C4-2B (cell line): ENCODE measurements around the gene ZFYVE28.

Experiments
- H3K27ac ChIP-seq: fragments of 450-650 bp; 2 replicates; pipeline ENCODE4 v1.5.1; 2017
- ZFX ChIP-seq: fragments of 450-650 bp; IDR thresholded peaks from 2 replicates; pipeline ENCODE4 v1.6.1; 2017
- TF ChIP-seq, protein P1 (sequence below): fragments of 450-650 bp; conservative IDR thresholded peaks from 2 replicates; pipeline ENCODE4 v1.5.1; 2017; ENCODE audit warnings: mild to moderate bottlenecking

Gene ZFYVE28

DNA sequence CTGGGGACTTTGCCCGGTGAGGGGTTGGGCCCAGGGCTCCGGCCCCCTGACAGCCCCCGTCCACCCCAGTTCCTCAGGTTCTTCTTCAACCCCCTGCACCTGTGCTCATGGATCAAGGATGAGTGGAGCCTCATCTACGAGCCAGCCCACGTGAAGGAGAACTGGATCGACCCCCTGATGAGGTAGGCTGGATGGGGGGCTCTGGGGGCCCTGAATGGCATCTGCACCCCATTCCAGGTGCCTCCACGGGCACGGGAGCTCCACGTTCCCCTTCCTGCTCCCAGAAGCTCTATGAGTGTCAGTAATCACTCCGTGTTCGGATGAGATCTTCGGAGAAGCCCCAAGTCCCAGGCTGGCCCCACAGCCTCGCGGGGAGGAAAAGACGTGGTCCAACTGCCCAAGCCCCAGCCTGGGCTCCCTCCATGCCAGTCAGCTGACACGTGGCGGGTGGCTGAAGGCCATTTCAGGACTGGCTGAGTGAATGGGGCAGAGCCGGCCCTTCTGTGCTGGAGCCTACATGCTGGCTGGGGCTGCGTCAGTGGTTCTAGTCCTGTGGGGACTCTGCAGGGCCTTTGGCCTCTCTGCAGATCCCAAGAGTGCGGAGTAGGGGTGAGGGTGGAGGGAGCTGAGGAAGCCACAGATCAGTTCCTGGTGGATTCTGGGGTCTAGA lies 24.8 kb upstream of the ZFYVE28 start:
- TF ChIP-seq ZFX = no peak
- TF ChIP-seq, protein P1, sequence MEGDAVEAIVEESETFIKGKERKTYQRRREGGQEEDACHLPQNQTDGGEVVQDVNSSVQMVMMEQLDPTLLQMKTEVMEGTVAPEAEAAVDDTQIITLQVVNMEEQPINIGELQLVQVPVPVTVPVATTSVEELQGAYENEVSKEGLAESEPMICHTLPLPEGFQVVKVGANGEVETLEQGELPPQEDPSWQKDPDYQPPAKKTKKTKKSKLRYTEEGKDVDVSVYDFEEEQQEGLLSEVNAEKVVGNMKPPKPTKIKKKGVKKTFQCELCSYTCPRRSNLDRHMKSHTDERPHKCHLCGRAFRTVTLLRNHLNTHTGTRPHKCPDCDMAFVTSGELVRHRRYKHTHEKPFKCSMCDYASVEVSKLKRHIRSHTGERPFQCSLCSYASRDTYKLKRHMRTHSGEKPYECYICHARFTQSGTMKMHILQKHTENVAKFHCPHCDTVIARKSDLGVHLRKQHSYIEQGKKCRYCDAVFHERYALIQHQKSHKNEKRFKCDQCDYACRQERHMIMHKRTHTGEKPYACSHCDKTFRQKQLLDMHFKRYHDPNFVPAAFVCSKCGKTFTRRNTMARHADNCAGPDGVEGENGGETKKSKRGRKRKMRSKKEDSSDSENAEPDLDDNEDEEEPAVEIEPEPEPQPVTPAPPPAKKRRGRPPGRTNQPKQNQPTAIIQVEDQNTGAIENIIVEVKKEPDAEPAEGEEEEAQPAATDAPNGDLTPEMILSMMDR = no peak
- no peak overlapping the region for H3K27ac ChIP-seq

DNA sequence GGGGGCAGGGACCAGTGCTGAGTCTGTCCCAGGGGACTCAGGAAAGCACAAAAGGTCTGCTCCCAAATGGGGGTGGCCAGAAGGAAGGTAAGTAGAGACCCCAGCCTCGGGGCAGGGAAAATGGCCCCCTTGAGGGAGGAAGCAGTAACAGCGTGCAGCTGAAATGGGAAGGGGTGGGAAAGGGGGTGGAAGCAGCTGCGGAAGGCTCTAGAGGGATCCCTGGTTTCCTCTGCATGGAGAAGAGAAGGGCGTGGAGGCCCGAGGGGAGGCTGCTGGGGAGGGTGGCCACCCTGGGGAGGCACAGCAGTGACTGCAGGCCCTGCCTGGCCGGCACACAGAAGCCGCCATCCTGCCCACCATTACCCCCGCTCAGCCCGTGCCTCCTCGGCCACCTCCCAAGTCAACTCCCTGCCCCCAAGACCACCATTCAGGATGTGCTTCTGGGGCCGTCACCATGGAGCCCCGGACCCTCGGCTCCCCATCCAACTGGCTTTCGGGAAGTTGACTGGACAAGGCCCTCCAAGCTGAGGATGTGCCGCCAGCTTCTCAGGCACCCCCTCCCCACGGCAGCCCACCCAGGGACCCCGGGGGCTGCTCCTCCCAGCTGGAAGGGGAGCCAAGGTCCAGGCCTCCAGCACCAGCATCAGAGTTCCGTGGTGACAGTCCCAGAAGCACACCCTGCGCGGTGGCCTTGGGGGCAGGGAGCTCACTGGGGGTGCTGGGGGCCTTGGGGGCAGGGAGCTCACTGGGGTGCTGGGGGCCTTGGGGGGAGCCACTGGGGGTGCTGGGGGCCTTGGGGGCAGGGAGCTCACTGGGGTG lies 23.9 kb upstream of the ZFYVE28 start:
- no peak overlapping the region for H3K27ac ChIP-seq
- TF ChIP-seq, protein P1 = no peak
- TF ChIP-seq ZFX = no peak

DNA sequence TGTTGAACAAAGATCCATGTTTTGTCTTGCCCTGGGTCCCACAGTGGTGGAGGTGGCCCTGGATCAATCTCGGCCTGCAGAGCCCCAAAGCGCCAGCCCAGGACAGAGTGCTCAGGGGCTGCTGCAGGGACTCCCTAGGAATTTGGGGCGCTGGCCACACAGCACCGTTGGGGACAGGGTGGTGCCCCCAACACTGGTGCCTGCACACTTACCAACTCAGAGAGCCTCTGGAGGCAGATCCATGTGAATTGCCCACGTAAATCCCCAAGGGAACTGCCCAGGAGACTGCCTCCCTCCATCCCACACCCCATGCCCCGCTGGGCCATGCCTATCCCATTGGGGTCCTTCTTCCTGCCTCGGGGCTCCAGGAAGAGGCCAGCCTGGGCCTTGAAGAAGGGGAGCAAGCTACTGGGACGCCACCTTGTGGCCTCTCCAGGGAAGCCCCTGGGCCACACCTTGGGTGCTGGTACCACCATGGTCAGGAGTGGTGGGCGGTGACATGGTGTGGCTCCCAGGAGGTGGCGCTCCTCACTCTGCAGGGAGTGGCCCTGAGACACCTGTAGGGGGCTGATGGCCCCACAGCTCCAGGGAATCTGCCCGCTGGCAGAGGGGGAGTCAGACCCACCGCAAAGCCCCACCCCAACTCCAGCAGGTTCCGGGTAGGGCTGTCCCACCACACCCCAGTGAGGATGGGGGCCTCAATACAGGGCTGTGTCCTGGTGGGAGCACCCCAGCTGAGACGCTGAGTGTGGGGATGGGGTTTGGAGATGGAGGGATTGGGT lies 23.1 kb upstream of the ZFYVE28 start:
- no peak overlapping the region for H3K27ac ChIP-seq
- TF ChIP-seq, protein P1 = peak; percentile 78
- TF ChIP-seq ZFX = no peak

DNA sequence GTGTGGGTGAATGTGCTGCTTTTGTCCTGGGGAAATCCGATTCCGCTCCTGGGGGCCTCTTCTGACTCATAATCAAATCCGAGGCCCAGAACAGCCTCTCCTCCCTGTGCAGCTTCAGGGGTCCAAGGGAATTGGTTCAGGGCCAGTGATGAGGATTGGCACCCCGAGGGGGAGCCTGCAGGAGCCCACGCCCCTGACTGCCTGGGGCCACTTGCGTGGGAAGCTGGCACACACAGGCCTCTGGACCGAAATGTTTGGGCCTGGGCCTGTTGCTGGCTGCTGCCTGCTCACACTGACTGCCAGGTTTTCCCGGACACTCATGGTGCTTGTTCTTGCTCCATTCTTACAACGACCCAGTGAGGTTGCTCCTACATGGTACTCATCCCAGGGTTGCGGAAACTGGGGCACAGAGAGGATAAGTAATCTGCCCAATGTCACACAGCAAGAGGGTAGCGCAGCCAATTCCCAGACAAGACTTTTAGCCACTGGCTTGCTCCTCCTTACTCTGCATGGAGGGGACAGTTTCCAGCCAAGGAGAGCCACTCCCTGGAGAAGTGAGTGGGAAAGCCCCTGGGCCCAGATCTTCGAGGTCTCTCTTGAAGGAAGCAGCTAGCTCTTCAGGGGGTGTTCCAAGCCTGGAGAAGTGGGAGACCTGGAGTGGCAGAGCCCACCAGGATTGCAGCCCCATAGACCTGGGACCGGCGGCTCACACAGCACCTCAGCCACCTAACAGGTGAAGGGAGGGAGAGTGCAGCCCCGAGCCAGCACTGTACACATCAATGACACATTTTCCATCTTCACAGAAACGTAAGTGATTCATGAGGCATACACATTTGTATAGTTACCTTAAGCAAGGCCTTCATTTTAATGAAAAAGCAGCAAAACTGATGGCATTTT lies 20.6 kb upstream of the ZFYVE28 start:
- TF ChIP-seq ZFX = no peak
- TF ChIP-seq, protein P1 = no peak
- H3K27ac ChIP-seq = no peak overlapping the region

DNA sequence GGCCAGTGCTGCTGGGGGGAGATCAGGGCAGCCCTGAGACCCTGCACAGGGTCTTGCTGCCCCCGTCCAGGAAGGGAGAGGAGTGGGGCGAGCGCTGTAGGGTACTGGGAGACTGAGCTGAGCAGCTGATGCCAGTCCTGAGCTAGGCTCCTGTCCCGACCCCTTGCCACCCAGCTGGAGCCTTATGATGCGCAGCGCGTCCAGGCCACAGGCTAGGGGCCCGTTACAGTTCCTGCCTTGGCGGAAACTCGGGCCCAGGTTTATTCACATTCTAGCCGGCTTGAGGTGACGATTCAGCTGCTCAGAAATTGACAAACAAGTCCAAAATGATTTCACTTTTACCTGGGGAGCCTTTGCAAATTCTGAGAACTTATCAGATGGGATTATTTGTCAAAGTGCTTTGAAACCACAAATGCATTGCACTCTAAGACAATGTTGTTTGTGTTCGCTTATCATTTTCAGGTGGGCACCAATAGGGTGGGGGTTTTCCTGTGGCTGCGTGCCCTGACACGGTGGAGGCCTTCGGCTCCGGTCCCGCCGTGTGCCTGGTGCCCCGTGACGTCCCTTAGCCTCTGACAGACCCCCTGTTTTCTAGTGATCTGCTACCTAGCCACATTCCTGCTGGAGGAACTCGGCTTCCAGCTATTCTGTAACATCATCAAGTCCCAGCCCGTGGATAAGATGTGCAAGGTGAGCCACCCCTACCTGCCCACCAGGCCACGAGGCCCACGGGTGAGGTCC lies 19.2 kb upstream of the ZFYVE28 start:
- TF ChIP-seq, protein P1 = no peak
- TF ChIP-seq ZFX = no peak
- no peak overlapping the region for H3K27ac ChIP-seq

DNA sequence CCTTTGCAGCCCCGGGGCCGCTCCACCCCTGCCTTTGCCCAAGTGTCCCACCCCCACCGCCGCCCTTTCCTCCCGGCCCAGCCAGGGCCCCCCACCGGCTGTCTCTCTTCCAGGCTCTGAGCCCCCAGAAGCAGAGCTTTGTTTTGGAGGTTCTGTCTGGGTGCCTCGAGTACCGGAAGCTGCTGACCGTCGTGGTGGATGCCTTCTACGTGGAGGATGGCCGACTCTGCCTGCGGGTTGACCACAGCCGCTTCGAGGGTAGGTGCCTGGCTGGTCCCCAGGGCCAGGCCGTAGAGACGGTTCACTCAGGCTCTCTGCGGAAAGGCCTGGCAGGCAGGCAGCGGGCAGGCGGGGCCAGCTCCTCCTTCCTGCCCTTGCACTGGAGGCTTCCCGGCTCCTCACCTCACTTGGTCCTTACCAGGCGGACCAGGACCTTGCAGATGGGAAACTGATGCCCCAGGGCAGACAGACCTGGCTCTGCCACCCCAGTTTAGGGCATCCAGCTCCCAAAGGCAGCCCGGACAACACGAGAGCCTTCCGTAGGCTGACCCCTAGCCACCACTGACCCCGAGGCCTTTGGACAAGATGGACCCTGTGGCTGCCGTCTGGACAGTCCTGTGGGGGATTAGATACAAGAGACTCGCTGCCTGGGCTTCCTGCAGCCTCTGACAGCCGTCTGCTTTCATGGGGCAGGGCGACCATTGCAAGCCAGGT lies 18.5 kb upstream of the ZFYVE28 start:
- TF ChIP-seq ZFX = no peak
- TF ChIP-seq, protein P1 = no peak

More for the DNA sequence above, 18.5 kb upstream of the ZFYVE28 start:
- H3K27ac ChIP-seq = no peak overlapping the region
